A673 (cell line): ENCODE results near the gene FHIT. TPM values are rescaled to one million over a fixed set of nuclear protein-coding genes. Genes with fewer than 3 reads are reported as not detected.

Experiments used
- BruUV-seq: library from RNA; stranded (reverse); fragments of 400-500 nt; replicated peaks from 2 replicates; lab custom pipeline; 2021; lab: Mats Ljungman, UMichigan
- CTCF ChIA-PET: fragments of 300-600 bp; sonication (Branson Sonifier 250); formaldehyde crosslinking; loops from one replicate; lab custom pipeline; 2022; ENCODE audit warnings: antibody characterized with exemption; lab: Charles Lee
- POLR2A ChIA-PET: fragments of 300-600 bp; sonication (Branson Sonifier 250); formaldehyde crosslinking; loops from one replicate; lab custom pipeline; 2022; ENCODE audit warnings: antibody characterized with exemption; ENCODE audit not compliant: low non-redundant PET; lab: Charles Lee
- DNase-seq: peaks from one replicate; pipeline ENCODE4 v3.0.0-alpha.2; 2015; ENCODE audit warnings: low spot score
- H3K27ac ChIP-seq: fragments of 200-600 bp; sonication (generic); 2 replicates; pipeline ENCODE4 v1.5.1; 2016; ENCODE audit warnings: mixed run types, low read depth, mild to moderate bottlenecking, mixed read lengths, antibody characterized with exemption, low read length; ENCODE audit not compliant: poor library complexity, severe bottlenecking
- H3K27me3 ChIP-seq: fragments of 200-600 bp; sonication (generic); replicated peaks from 2 replicates; pipeline ENCODE4 v1.6.1; 2017; ENCODE audit warnings: mixed run types, low read depth, mild to moderate bottlenecking, mixed read lengths, antibody characterized with exemption, low read length; ENCODE audit not compliant: insufficient read depth, poor library complexity
- H3K36me3 ChIP-seq: fragments of 200-600 bp; sonication (generic); 2 replicates; pipeline ENCODE4 v1.6.1; 2016; ENCODE audit warnings: mixed run types, mild to moderate bottlenecking, mixed read lengths, antibody characterized with exemption, low read length; ENCODE audit not compliant: insufficient read depth, poor library complexity, severe bottlenecking
- H3K4me1 ChIP-seq: fragments of 200-600 bp; sonication (generic); 2 replicates; pipeline ENCODE4 v1.6.1; 2017; ENCODE audit warnings: mixed run types, mild to moderate bottlenecking, mixed read lengths, antibody characterized with exemption, low read length; ENCODE audit not compliant: insufficient read depth, poor library complexity, severe bottlenecking
- H3K4me3 ChIP-seq: fragments of 200-600 bp; sonication (generic); 2 replicates; pipeline ENCODE4 v1.5.1; 2016; ENCODE audit warnings: low read depth, mixed run types, mild to moderate bottlenecking, mixed read lengths, low read length; ENCODE audit not compliant: poor library complexity, severe bottlenecking
- H3K9me3 ChIP-seq: fragments of 200-600 bp; sonication (generic); 2 replicates; pipeline ENCODE4 v1.6.1; 2016; ENCODE audit warnings: mixed run types, low read depth, mild to moderate bottlenecking, mixed read lengths, antibody characterized with exemption, low read length; ENCODE audit not compliant: poor library complexity, severe bottlenecking
- CTCF ChIP-seq: fragments of 300-800, 200-600 bp; sonication (generic); conservative IDR thresholded peaks from 2 replicates; pipeline ENCODE4 v1.5.1; 2017; ENCODE audit warnings: low read depth, mild to moderate bottlenecking, antibody characterized with exemption, low read length, moderate library complexity, mixed read lengths
- EZH2 ChIP-seq: fragments of 200-600 bp; sonication (generic); IDR thresholded peaks from 2 replicates; pipeline ENCODE4 v1.6.1; 2017; ENCODE audit warnings: borderline replicate concordance, low read depth, mild to moderate bottlenecking, mixed read lengths, antibody characterized with exemption, low read length; ENCODE audit not compliant: poor library complexity, severe bottlenecking
- intact Hi-C: fragments of 100-400 bp; cut with micrococcal nuclease; formaldehyde crosslinking; loops from one replicate; pipeline ENCODE4 v1.10.0; 2022; ENCODE audit not compliant: unreplicated experiment
- total RNA-seq: library from RNA; stranded (reverse); gene quantifications from 2 replicates; pipeline ENCODE4 v1.2.3, GENCODE V29; 2021

The FHIT gene
- total RNA-seq, 1 experiment from 2014 or later: not detected

DNA sequence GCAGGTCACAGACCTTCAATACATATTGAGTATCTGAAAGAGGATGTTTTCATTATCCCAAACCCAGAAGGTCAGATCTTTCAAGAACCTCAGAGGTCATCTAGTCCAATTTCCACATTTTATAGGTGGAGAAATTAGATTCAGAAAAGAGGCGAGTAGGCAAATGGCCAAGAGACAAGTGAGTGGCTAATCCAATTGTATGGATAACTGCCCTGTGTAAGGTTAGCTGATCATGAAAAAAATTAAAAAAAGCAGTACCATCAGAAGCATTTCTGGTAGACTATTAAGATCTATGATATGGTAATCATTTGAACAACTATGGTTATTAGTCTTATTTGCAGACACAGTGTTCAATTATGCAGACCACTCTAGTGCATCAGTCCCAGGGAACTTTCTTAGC is 1540.7 kb downstream of the FHIT start:
- Histone ChIP-seq H3K27me3 (no peaks in the 10 kb centered on the region), H3K4me3 (no peak overlapping the region), H3K9me3 (no peaks in the 10 kb centered on the region), H3K27ac (no peak overlapping the region), H3K36me3 (no peaks in the 10 kb centered on the region), H3K4me1 (no peaks in the 10 kb centered on the region)
- BruUV-seq: no TSS peak
- no peak for TF ChIP-seq CTCF
- no peak for TF ChIP-seq EZH2
- no peak for DNase-seq
- POLR2A ChIA-PET: no interaction called here
- intact Hi-C loops: no loop called here
- CTCF ChIA-PET: no interaction called here

DNA sequence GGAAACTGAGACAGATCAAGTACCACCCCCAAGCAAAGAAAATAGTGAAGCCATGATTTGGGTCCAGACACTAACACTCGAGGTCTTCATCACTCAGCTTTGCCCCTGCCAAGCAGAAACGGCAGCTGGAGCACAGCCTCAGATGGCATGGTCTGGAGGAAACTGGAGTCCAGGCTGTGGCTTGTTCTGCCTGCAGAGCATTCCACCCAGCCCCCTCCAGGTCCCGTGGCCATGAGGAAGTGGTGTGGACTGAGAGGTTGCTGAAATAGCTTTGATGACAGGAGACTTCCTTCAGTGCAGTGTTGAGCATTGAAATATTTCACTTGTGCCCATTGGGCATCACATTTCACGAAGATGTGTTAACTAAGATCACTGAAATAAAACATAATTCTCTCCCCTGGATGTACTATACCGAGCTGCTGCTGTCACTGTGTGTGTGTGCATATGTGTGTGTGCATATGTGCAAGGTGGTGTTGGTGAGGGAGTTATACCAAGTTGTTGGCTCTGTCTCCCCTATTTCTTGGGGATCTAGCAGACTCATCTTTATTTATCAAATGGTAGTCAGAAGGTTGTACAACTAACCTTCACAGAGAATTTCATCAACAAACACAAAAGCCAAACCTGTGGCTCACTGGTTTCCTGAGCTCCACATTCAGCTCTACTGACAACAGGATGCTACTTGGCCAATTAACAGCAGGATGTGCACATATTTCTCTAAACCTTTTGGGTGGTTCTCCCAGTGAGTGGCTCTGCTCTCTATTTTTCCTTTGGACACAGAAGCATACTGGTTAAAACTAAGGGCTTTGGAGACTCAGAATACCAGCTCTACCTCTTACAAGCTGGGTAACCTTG is 1541.3 kb downstream of the FHIT start:
- intact Hi-C loops: no loop called here
- Histone ChIP-seq H3K27ac (no peak overlapping the region), H3K4me3 (no peak overlapping the region), H3K9me3 (no peaks in the 10 kb centered on the region), H3K27me3 (no peaks in the 10 kb centered on the region), H3K36me3 (no peaks in the 10 kb centered on the region), H3K4me1 (no peaks in the 10 kb centered on the region)
- POLR2A ChIA-PET: no interaction called here
- TF ChIP-seq EZH2: no peak
- TF ChIP-seq CTCF: no peak
- CTCF ChIA-PET: no interaction called here
- no peak for DNase-seq
- BruUV-seq: no TSS peak

- intact Hi-C loops: no loop called here
Observed at GRCh38 chr3:59708202-59708601, 1543.0 kb downstream of the FHIT start.

More at GRCh38 chr3:59708202-59708601, 1543.0 kb downstream of the FHIT start:
- Histone ChIP-seq H3K36me3 (no peaks in the 10 kb centered on the region), H3K27me3 (no peaks in the 10 kb centered on the region), H3K4me3 (no peak overlapping the region), H3K4me1 (no peaks in the 10 kb centered on the region), H3K9me3 (no peaks in the 10 kb centered on the region), H3K27ac (no peak overlapping the region)
- POLR2A ChIA-PET: no interaction called here
- no peak for DNase-seq
- no TSS peak for BruUV-seq
- CTCF ChIA-PET: no interaction called here
- TF ChIP-seq EZH2: no peak
- no peak for TF ChIP-seq CTCF
